ENCODE measurements around the gene NDUFAB1.

Gene NDUFAB1

GRCh38 chr16:23537390-23537789, 58.7 kb downstream of the NDUFAB1 start:
- H3K36me3 ChIP-seq, result peaks cover 98% of the 10 kb centered on the region
- no peak for TF ChIP-seq Cebpa-rat (IDR thresholded peaks at IDR 0.05)
- no peaks in the 10 kb centered on the region for H3K4me1 ChIP-seq
- no peak overlapping the region for H3K4me3 ChIP-seq
- H3K9me3 ChIP-seq, result no peaks in the 10 kb centered on the region
- H4K20me1 ChIP-seq, result 0 out of 2 replicates have a peak, but pooled peaks cover 7% of the 10 kb centered on the region
- H3K27me3 ChIP-seq, result no peaks in the 10 kb centered on the region
- H3K27ac ChIP-seq, result no peak overlapping the region
- H3K9ac ChIP-seq, result no peak overlapping the region
- H3K4me2 ChIP-seq, result no peak overlapping the region

- Histone ChIP-seq H3K4me3 (no peak overlapping the region), H3K36me3 (peaks cover 96% of the 10 kb centered on the region)
Measured at GRCh38 chr16:23535901-23536300, 60.2 kb downstream of the NDUFAB1 start.

GRCh38 chr16:23534868-23535860, 61.0 kb downstream of the NDUFAB1 start:
- H4K20me1 ChIP-seq, result 0 out of 2 replicates have a peak, but pooled peaks cover 2% of the 10 kb centered on the region
- no peaks in the 10 kb centered on the region for H3K27me3 ChIP-seq
- no peaks in the 10 kb centered on the region for H3K4me1 ChIP-seq
- no peak overlapping the region for H3K4me3 ChIP-seq
- H3K27ac ChIP-seq, result no peak overlapping the region
- H3K36me3 ChIP-seq, result peaks cover 96% of the 10 kb centered on the region
- no peak for TF ChIP-seq Cebpa-rat (IDR thresholded peaks at IDR 0.05)
- H3K9ac ChIP-seq, result no peak overlapping the region
- H3K9me3 ChIP-seq, result no peaks in the 10 kb centered on the region
- H3K4me2 ChIP-seq, result no peak overlapping the region

More at GRCh38 chr16:23535901-23536300, 60.2 kb downstream of the NDUFAB1 start:
- Histone ChIP-seq H4K20me1 (0 out of 2 replicates have a peak, but pooled peaks cover 7% of the 10 kb centered on the region), H3K9ac (no peak overlapping the region), H3K9me3 (no peaks in the 10 kb centered on the region), H3K4me1 (no peaks in the 10 kb centered on the region), H3K4me2 (no peak overlapping the region), H3K27ac (no peak overlapping the region), H3K27me3 (no peaks in the 10 kb centered on the region)
- TF ChIP-seq Cebpa-rat (IDR thresholded peaks at IDR 0.05), result no peak

GRCh38 chr16:23532448-23532847, 63.7 kb downstream of the NDUFAB1 start:
- no peaks in the 10 kb centered on the region for H4K20me1 ChIP-seq
- no peaks in the 10 kb centered on the region for H3K9me3 ChIP-seq
- no peak for TF ChIP-seq Cebpa-rat (IDR thresholded peaks at IDR 0.05)
- H3K36me3 ChIP-seq, result peaks cover 95% of the 10 kb centered on the region
- H3K27ac ChIP-seq, result no peak overlapping the region
- H3K4me3 ChIP-seq, result no peak overlapping the region
- H3K4me1 ChIP-seq, result no peaks in the 10 kb centered on the region
- H3K4me2 ChIP-seq, result no peak overlapping the region
- H3K27me3 ChIP-seq, result no peaks in the 10 kb centered on the region
- no peak overlapping the region for H3K9ac ChIP-seq

Measured in BLaER1 (cell line).